HL-60 (cell line): Measurements from ENCODE around the gene EXTL1.

Experiments
- DNase-seq, 2 experiments: peaks; one replicate each; pipeline ENCODE4 v3.0.0-alpha.2; 2010 to 2020; ENCODE audit warnings: low read depth in 1 of 2, low spot score in 1 of 2
- H3K27ac ChIP-seq: fragments of 250-450 bp; sonication (Bioruptor Pico); replicated peaks from 2 replicates; pipeline ENCODE4 v1.5.1; 2020; ENCODE audit warnings: mild to moderate bottlenecking, moderate library complexity
- H3K27me3 ChIP-seq: fragments of 250-450 bp; sonication (Bioruptor Pico); 2 replicates; pipeline ENCODE4 v1.5.1; 2021; ENCODE audit warnings: mild to moderate bottlenecking, moderate library complexity; ENCODE audit not compliant: insufficient read depth, poor library complexity, severe bottlenecking
- H3K4me3 ChIP-seq: replicated peaks from 2 replicates; pipeline ENCODE4 v1.5.1; 2011; ENCODE audit warnings: mild to moderate bottlenecking, control low read depth, low read length; ENCODE audit not compliant: insufficient read depth
- CTCF ChIP-seq: IDR thresholded peaks from one replicate; pipeline ENCODE4 v1.5.1; 2011; ENCODE audit warnings: low read length, control low read depth, inconsistent platforms; ENCODE audit not compliant: insufficient read depth
- GABPA ChIP-seq: IDR thresholded peaks from 2 replicates; pipeline ENCODE4 v1.6.1; 2012; ENCODE audit warnings: low read depth
- POLR2AphosphoS5 ChIP-seq: IDR thresholded peaks from 2 replicates; pipeline ENCODE4 v1.6.1; 2012; ENCODE audit warnings: low read depth
- SPI1 ChIP-seq: IDR thresholded peaks from 2 replicates; pipeline ENCODE4 v1.6.1; 2012; ENCODE audit warnings: low read depth, mild to moderate bottlenecking, borderline replicate concordance
- TF ChIP-seq, protein P1 (sequence below): IDR thresholded peaks from 2 replicates; pipeline ENCODE4 v1.6.1; 2012; ENCODE audit warnings: low read depth; ENCODE audit not compliant: insufficient replicate concordance

Gene EXTL1

DNA sequence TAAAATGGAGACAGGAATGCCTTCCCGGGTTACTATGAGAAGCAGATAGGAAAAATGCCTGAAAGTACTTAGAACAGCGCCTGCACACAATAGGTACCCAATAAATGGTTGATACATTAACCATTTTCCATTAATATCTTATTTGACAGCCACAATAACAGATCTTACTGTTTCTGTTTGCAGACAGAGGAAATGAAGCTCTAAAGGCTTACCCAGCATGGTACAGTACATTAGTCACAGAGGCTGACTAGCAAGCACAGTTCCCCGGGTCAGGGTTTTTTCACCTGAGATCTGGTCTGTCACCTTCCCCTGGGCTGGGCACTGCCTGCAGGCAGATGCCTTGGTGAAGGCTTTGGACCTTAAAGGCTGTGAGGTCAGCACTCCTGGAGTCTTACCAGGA lies 43.0 kb downstream of the EXTL1 start:
- H3K27ac ChIP-seq, result no peak overlapping the region
- peaks cover 8% of the 10 kb centered on the region for H3K27me3 ChIP-seq
- H3K4me3 ChIP-seq, result no peak overlapping the region
- no peak for TF ChIP-seq CTCF
- TF ChIP-seq POLR2AphosphoS5, result no peak
- TF ChIP-seq GABPA, result no peak
- TF ChIP-seq, protein P1, sequence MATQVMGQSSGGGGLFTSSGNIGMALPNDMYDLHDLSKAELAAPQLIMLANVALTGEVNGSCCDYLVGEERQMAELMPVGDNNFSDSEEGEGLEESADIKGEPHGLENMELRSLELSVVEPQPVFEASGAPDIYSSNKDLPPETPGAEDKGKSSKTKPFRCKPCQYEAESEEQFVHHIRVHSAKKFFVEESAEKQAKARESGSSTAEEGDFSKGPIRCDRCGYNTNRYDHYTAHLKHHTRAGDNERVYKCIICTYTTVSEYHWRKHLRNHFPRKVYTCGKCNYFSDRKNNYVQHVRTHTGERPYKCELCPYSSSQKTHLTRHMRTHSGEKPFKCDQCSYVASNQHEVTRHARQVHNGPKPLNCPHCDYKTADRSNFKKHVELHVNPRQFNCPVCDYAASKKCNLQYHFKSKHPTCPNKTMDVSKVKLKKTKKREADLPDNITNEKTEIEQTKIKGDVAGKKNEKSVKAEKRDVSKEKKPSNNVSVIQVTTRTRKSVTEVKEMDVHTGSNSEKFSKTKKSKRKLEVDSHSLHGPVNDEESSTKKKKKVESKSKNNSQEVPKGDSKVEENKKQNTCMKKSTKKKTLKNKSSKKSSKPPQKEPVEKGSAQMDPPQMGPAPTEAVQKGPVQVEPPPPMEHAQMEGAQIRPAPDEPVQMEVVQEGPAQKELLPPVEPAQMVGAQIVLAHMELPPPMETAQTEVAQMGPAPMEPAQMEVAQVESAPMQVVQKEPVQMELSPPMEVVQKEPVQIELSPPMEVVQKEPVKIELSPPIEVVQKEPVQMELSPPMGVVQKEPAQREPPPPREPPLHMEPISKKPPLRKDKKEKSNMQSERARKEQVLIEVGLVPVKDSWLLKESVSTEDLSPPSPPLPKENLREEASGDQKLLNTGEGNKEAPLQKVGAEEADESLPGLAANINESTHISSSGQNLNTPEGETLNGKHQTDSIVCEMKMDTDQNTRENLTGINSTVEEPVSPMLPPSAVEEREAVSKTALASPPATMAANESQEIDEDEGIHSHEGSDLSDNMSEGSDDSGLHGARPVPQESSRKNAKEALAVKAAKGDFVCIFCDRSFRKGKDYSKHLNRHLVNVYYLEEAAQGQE, result no peak
- no peak for TF ChIP-seq SPI1
- no peak for DNase-seq

- TF ChIP-seq SPI1, result no peak
- TF ChIP-seq CTCF, result no peak
- TF ChIP-seq GABPA, result no peak
- TF ChIP-seq, protein P1, result no peak
- no peak overlapping the region for H3K27ac ChIP-seq
- H3K27me3 ChIP-seq, result peaks cover 8% of the 10 kb centered on the region
- DNase-seq, result no peak
- H3K4me3 ChIP-seq, result no peak overlapping the region
Observed at GRCh38 chr1:26066160-26066559, 44.6 kb downstream of the EXTL1 start.

DNA sequence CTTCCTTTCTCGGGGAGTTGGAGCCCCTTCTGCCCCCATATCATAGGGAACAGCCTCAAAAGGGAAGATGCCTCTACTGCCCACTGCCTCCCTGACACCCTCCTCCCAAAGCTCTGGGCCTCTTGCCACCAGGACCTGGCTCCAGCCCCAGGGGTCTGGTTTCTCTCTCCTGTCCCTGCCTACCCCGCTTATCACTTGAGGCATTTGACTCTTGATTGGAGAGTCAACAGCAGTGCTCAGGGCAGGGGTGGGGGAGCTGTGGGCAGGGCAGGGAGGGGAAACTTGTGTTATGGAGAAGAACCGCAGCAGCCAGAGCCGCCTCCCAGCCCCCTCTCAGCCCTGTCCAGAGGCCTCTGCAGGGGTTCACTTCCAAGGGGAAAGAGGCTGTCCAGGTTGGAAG lies 45.3 kb downstream of the EXTL1 start:
- TF ChIP-seq SPI1 (no peak), CTCF (no peak), POLR2AphosphoS5 (no peak), GABPA (no peak)
- TF ChIP-seq, protein P1, result no peak
- H3K27me3 ChIP-seq, result peaks cover 8% of the 10 kb centered on the region
- no peak overlapping the region for H3K4me3 ChIP-seq
- DNase-seq, result no peak
- no peak overlapping the region for H3K27ac ChIP-seq
